ENCODE data around the gene HMGB4.

HMGB4 gene

GRCh38 chr1:33863779-33864178 is at the start of gene HMGB4:
HMGB4 (plus strand) TSS chr1:33864079; CDS start chr1:33864192, 113 bp downstream.
- DNase-seq = no peak

GRCh38 chr1:33814166-33814565 is 49.7 kb upstream of the HMGB4 start:
- DNase-seq = no peak

GRCh38 chr1:33815061-33815460 is 48.8 kb upstream of the HMGB4 start:
- DNase-seq = no peak

- DNase-seq = no peak
Measured at GRCh38 chr1:33818071-33818470, 45.8 kb upstream of the HMGB4 start.

- DNase-seq = no peak
Measured at GRCh38 chr1:33819290-33819912, 44.5 kb upstream of the HMGB4 start.

- no peak for DNase-seq
Measured at GRCh38 chr1:33819913-33820311, 44.0 kb upstream of the HMGB4 start.

GRCh38 chr1:33820804-33821203 is 43.1 kb upstream of the HMGB4 start:
- DNase-seq = no peak

- DNase-seq = no peak
Measured at GRCh38 chr1:33821291-33821690, 42.6 kb upstream of the HMGB4 start.

- DNase-seq = no peak
Measured at GRCh38 chr1:33822396-33822795, 41.5 kb upstream of the HMGB4 start.

- no peak for DNase-seq
Measured at GRCh38 chr1:33823401-33823800, 40.5 kb upstream of the HMGB4 start.

GRCh38 chr1:33823830-33824229 is 40.0 kb upstream of the HMGB4 start:
- DNase-seq = no peak

GRCh38 chr1:33824321-33824720 is 39.6 kb upstream of the HMGB4 start:
- DNase-seq = no peak

- DNase-seq = no peak
Measured at GRCh38 chr1:33824971-33825370, 38.9 kb upstream of the HMGB4 start.

GRCh38 chr1:33825506-33825905 is 38.4 kb upstream of the HMGB4 start:
- DNase-seq = no peak

GRCh38 chr1:33826311-33826710 is 37.6 kb upstream of the HMGB4 start:
- DNase-seq = no peak

GRCh38 chr1:33826711-33827110 is 37.2 kb upstream of the HMGB4 start:
- DNase-seq = no peak

GRCh38 chr1:33828059-33828458 is 35.8 kb upstream of the HMGB4 start:
- no peak for DNase-seq

- no peak for DNase-seq
Measured at GRCh38 chr1:33828654-33829053, 35.2 kb upstream of the HMGB4 start.

GRCh38 chr1:33836911-33837310 is 27.0 kb upstream of the HMGB4 start:
- no peak for DNase-seq

GRCh38 chr1:33837635-33838034 is 26.2 kb upstream of the HMGB4 start:
- DNase-seq = no peak

GRCh38 chr1:33841494-33841893 is 22.4 kb upstream of the HMGB4 start:
- DNase-seq = no peak

GRCh38 chr1:33842348-33842747 is 21.5 kb upstream of the HMGB4 start:
- no peak for DNase-seq

- no peak for DNase-seq
Measured at GRCh38 chr1:33844166-33844565, 19.7 kb upstream of the HMGB4 start.

- DNase-seq = no peak
Measured at GRCh38 chr1:33846861-33847260, 17.0 kb upstream of the HMGB4 start.

- DNase-seq = no peak
Measured at GRCh38 chr1:33848205-33848937, 15.5 kb upstream of the HMGB4 start.
